HepG2 (cell line): ENCODE results near the gene SLC50A1. TPM values are rescaled to one million over a fixed set of nuclear protein-coding genes. Genes with fewer than 3 reads are reported as not detected.

Source experiments
- ATAD3A ChIP-seq: sonication (generic); formaldehyde crosslinking; IDR thresholded peaks from 2 replicates; pipeline ENCODE4 v1.4.0; 2020; ENCODE audit warnings: missing genetic modification reagents
- CBX5 ChIP-seq: sonication (generic); formaldehyde crosslinking; IDR thresholded peaks from 2 replicates; pipeline ENCODE4 v1.4.0; 2020; ENCODE audit warnings: missing genetic modification reagents, borderline replicate concordance
- CHD4 ChIP-seq: fragments of 200-600 bp; sonication (generic); IDR thresholded peaks from 2 replicates; pipeline ENCODE4 v1.7.0; 2017; ENCODE audit warnings: mild to moderate bottlenecking, low read length, borderline replicate concordance
- HMG20B ChIP-seq: conservative IDR thresholded peaks from 2 replicates; pipeline ENCODE4 v1.6.1; 2016; ENCODE audit warnings: missing genetic modification reagents, missing compliant biosample characterization
- KAT7 ChIP-seq: IDR thresholded peaks from 2 replicates; pipeline ENCODE4 v1.6.1; 2018; ENCODE audit warnings: borderline replicate concordance, missing compliant biosample characterization
- KLF11 ChIP-seq: IDR thresholded peaks from 2 replicates; pipeline ENCODE4 v1.6.1; 2016; ENCODE audit warnings: missing compliant biosample characterization
- NKX3-1 ChIP-seq: sonication (generic); formaldehyde crosslinking; IDR thresholded peaks from 2 replicates; pipeline ENCODE4 v1.5.0; 2020; ENCODE audit warnings: missing genetic modification reagents
- PITX1 ChIP-seq: sonication (generic); formaldehyde crosslinking; IDR thresholded peaks from 2 replicates; pipeline ENCODE4 v1.5.1; 2020; ENCODE audit warnings: mild to moderate bottlenecking, missing genetic modification reagents
- RAD21 ChIP-seq: fragments of 450-650 bp; formaldehyde crosslinking; IDR thresholded peaks from 2 replicates; pipeline ENCODE4 v1.5.0; 2020; ENCODE audit warnings: mild to moderate bottlenecking
- SP2 ChIP-seq: sonication (generic); formaldehyde crosslinking; IDR thresholded peaks from 2 replicates; pipeline ENCODE4 v1.5.1; 2020; ENCODE audit warnings: mild to moderate bottlenecking, missing genetic modification reagents
- STAG1 ChIP-seq: sonication (generic); formaldehyde crosslinking; IDR thresholded peaks from 2 replicates; pipeline ENCODE4 v1.4.0; 2020; ENCODE audit warnings: missing genetic modification reagents
- TGIF2 ChIP-seq: IDR thresholded peaks from 2 replicates; pipeline ENCODE4 v1.6.1; 2016; ENCODE audit warnings: control low read depth, missing compliant biosample characterization
- TOE1 ChIP-seq: sonication (generic); formaldehyde crosslinking; IDR thresholded peaks from 2 replicates; pipeline ENCODE4 v1.4.0; 2020; ENCODE audit warnings: mild to moderate bottlenecking, missing genetic modification reagents
- U2AF1 ChIP-seq: fragments of 200-400 bp; formaldehyde crosslinking; optimal IDR thresholded peaks from 2 replicates; pipeline ENCODE3; 2017; ENCODE audit warnings: mild to moderate bottlenecking, low read depth, low read length
- YEATS4 ChIP-seq: sonication (generic); formaldehyde crosslinking; IDR thresholded peaks from 2 replicates; pipeline ENCODE4 v1.4.0; 2020; ENCODE audit warnings: missing genetic modification reagents, borderline replicate concordance
- ZFP36L1 ChIP-seq: sonication (generic); formaldehyde crosslinking; IDR thresholded peaks from 2 replicates; pipeline ENCODE4 v1.8.0; 2022; ENCODE audit warnings: mild to moderate bottlenecking, missing genetic modification reagents, moderate library complexity
- ZFP36L2 ChIP-seq: sonication (generic); formaldehyde crosslinking; IDR thresholded peaks from 2 replicates; pipeline ENCODE4 v1.4.0; 2020; ENCODE audit warnings: missing genetic modification reagents
- ZNF326 ChIP-seq: sonication (generic); formaldehyde crosslinking; IDR thresholded peaks from 2 replicates; pipeline ENCODE4 v1.4.0; 2020; ENCODE audit warnings: missing genetic modification reagents, borderline replicate concordance
- ZNF615 ChIP-seq: sonication (generic); formaldehyde crosslinking; IDR thresholded peaks from 2 replicates; pipeline ENCODE4 v1.5.0; 2020; ENCODE audit warnings: mild to moderate bottlenecking, missing genetic modification reagents, borderline replicate concordance
- polyA plus RNA-seq, 8 experiments: library from polyadenylated mRNA; depleted of rRNA in 3 of 8; stranded (reverse) in 7 of 8; unstranded in 1 of 8; fragments of >200 nt; fragmentation: Illumina TruSeq in 4 of 8; extraction: Trizol in 4 of 8; gene quantifications; 2 replicates each; pipeline versions ENCODE4 v1.2.1 to v1.2.3, GENCODE V29; 2011 to 2016; ENCODE audit warnings: low read depth in 4 of 8, missing spikeins in 1 of 8, mixed read lengths in 1 of 8; ENCODE audit not compliant: insufficient read depth in 1 of 8
- total RNA-seq, 5 experiments: library from RNA; depleted of rRNA; stranded (reverse); fragments of >200 nt; fragmentation: Illumina TruSeq; extraction: Trizol; gene quantifications; 2 replicates each; pipeline ENCODE4 v1.2.3, GENCODE V29; 2016; ENCODE audit warnings: low read depth in 1 of 5
- TF ChIP-seq, protein P1 (sequence below): sonication (generic); formaldehyde crosslinking; IDR thresholded peaks from 2 replicates; pipeline ENCODE4 v1.8.1; 2023; ENCODE audit warnings: mild to moderate bottlenecking, moderate library complexity, missing genetic modification reagents
- TF ChIP-seq, protein P2 (sequence below): sonication (generic); formaldehyde crosslinking; IDR thresholded peaks from 2 replicates; pipeline ENCODE4 v1.8.1; 2023; ENCODE audit warnings: mild to moderate bottlenecking, missing genetic modification reagents, borderline replicate concordance
- TF ChIP-seq, protein P3 (sequence below): sonication (generic); formaldehyde crosslinking; IDR thresholded peaks from 2 replicates; pipeline ENCODE4 v1.4.0; 2020; ENCODE audit warnings: missing genetic modification reagents
- TF ChIP-seq, protein P4 (sequence below): sonication (generic); formaldehyde crosslinking; IDR thresholded peaks from 2 replicates; pipeline ENCODE4 v1.5.0; 2020; ENCODE audit warnings: mild to moderate bottlenecking, missing genetic modification reagents

SLC50A1 gene
- total and polyA plus RNA-seq, 2 of the 13 experiments (the other 11 are each of a cell fraction or from before 2014, with no cell fraction given), result 22.5 to 46.8 TPM

DNA sequence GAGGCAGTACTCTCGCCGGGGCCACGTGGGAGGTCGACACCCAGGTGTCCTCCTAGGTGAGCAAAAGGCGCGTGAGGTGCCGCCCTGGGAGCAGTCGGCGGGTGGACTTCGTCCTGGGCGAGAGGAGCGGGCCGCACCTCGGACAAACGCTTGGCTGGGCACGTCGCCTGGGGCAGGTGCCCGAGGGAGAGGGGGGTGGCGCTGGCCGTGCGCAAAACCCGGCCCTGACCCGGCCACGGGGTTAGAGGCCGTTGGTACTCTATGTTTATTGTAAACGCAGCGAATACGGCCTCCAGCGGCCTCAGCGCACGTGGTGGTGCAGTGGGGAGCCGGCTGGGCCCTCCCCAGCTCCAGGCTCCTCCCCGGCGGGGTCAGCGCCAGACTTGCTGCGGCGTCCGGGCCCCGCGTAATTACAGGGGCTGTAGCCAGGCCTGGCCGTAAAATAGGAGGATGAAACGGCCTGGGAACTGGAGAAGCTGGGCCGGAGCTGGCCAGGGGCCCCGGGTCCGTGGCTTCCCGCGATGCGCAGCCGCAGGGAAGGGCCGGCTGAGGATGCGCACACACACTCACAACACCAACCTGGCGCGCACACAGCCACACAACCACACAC lies 9.6 kb upstream of the SLC50A1 start (continued):
- no peak for TF ChIP-seq SP2 (CRISPR knock-in tag)
- peak; percentile 93 for TF ChIP-seq KLF11
- peak; percentile 90; the same call in 1 of the 2 replicates for TF ChIP-seq HMG20B (CRISPR knock-in tag)
- TF ChIP-seq ATAD3A (CRISPR knock-in tag), result no peak
- no peak; the same call in 1 of the 2 replicates for TF ChIP-seq ZFP36L2 (CRISPR knock-in tag)
- peak; percentile 96 for TF ChIP-seq PITX1 (CRISPR knock-in tag)
- TF ChIP-seq, protein P1, sequence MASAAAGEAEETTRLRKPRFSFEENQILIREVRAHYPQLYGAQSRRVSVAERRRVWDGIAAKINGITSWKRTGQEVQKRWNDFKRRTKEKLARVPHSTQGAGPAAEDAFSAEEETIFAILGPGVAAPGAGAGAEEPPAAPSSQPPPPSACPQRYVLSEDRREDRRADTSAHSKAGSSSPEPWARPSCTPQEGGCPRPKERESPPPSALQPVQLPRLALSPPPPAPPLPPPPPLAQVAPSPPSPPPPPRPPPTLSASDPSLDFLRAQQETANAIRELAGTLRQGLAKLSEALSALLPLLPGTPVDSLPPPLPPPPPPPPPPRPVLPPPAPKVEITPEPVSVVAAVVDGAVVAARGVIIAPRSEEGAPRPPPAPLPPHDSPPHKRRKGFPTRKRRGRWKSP (CRISPR knock-in tag), result peak; percentile 98
- TF ChIP-seq, protein P2, sequence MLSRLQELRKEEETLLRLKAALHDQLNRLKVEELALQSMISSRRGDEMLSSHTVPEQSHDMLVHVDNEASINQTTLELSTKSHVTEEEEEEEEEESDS, result peak; percentile 88
- TF ChIP-seq CHD4, result no peak
- TF ChIP-seq, protein P3, sequence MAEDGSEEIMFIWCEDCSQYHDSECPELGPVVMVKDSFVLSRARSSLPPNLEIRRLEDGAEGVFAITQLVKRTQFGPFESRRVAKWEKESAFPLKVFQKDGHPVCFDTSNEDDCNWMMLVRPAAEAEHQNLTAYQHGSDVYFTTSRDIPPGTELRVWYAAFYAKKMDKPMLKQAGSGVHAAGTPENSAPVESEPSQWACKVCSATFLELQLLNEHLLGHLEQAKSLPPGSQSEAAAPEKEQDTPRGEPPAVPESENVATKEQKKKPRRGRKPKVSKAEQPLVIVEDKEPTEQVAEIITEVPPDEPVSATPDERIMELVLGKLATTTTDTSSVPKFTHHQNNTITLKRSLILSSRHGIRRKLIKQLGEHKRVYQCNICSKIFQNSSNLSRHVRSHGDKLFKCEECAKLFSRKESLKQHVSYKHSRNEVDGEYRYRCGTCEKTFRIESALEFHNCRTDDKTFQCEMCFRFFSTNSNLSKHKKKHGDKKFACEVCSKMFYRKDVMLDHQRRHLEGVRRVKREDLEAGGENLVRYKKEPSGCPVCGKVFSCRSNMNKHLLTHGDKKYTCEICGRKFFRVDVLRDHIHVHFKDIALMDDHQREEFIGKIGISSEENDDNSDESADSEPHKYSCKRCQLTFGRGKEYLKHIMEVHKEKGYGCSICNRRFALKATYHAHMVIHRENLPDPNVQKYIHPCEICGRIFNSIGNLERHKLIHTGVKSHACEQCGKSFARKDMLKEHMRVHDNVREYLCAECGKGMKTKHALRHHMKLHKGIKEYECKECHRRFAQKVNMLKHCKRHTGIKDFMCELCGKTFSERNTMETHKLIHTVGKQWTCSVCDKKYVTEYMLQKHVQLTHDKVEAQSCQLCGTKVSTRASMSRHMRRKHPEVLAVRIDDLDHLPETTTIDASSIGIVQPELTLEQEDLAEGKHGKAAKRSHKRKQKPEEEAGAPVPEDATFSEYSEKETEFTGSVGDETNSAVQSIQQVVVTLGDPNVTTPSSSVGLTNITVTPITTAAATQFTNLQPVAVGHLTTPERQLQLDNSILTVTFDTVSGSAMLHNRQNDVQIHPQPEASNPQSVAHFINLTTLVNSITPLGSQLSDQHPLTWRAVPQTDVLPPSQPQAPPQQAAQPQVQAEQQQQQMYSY (CRISPR knock-in tag), result peak; percentile 96
- TF ChIP-seq NKX3-1 (CRISPR knock-in tag), result peak; percentile 64
- TF ChIP-seq ZNF326, result no peak
- TF ChIP-seq STAG1 (CRISPR knock-in tag), result peak; percentile 23; the same call in 1 of the 2 replicates
- peak; percentile 92; the same call in 1 of the 2 replicates for TF ChIP-seq ZNF615 (CRISPR knock-in tag)
- peak; percentile 99 for TF ChIP-seq ZFP36L1 (CRISPR knock-in tag)
- TF ChIP-seq, protein P4, sequence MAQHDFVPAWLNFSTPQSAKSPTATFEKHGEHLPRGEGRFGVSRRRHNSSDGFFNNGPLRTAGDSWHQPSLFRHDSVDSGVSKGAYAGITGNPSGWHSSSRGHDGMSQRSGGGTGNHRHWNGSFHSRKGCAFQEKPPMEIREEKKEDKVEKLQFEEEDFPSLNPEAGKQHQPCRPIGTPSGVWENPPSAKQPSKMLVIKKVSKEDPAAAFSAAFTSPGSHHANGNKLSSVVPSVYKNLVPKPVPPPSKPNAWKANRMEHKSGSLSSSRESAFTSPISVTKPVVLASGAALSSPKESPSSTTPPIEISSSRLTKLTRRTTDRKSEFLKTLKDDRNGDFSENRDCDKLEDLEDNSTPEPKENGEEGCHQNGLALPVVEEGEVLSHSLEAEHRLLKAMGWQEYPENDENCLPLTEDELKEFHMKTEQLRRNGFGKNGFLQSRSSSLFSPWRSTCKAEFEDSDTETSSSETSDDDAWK (CRISPR knock-in tag), result no peak
- TF ChIP-seq KAT7, result no peak
- TF ChIP-seq YEATS4 (CRISPR knock-in tag), result peak; percentile 93
- TF ChIP-seq TOE1 (CRISPR knock-in tag), result peak; percentile 82; the same call in 1 of the 2 replicates
- peak; percentile 68 for TF ChIP-seq RAD21 (CRISPR knock-in tag)
- peak; percentile 86 for TF ChIP-seq TGIF2 (CRISPR knock-in tag)
- peak; percentile 80 for TF ChIP-seq U2AF1
- TF ChIP-seq CBX5 (CRISPR knock-in tag), result peak; percentile 67; the same call in 1 of the 2 replicates
